ENCODE data around the gene ERFL.
A peak's percentile ranks its signal among the peaks of the same experiment; 100 is the strongest.
"Not testable (repeated sequence)": the region's sequence is repeated elsewhere in the genome, so short reads cannot be mapped to it uniquely, and the experiment has no call there.

ERFL gene

GRCh38 chr19:41941410-41942202 lies 13.4 kb upstream of the ERFL start:
- DNase-seq: no peak

DNA sequence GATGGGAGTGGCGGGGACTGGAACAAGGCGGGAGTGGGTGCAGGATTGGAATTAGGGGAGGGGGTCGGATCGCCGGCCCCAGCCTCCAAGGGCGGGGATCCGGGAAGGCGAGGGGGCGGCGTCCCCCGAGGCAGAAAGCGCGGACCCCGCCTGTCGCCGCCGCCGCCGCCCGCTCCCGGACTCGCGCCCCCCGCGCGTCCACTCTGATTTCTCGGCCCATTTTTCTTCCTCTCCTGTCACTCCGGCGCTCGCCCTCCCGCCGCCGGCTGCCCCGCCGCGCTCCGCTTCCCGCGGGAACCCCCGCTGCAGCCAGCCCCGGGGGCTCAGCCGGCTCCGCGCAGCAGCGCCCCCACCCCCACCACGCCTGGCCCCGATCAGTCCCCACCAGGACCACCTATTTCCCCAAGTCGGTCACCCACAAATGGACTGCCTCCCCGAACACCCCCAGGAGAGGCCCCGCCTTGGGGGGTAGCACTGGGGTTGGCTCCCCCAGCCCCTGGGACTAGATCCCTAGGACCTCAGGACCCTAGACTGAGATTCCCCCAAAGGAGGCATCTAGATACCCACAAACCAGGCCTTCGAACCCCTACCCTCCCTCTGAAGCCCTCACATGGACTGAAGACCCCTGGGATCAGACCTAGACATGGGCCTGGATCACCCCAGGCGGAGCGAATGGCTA lies 12.6 kb upstream of the ERFL start:
- no peak for DNase-seq

DNA sequence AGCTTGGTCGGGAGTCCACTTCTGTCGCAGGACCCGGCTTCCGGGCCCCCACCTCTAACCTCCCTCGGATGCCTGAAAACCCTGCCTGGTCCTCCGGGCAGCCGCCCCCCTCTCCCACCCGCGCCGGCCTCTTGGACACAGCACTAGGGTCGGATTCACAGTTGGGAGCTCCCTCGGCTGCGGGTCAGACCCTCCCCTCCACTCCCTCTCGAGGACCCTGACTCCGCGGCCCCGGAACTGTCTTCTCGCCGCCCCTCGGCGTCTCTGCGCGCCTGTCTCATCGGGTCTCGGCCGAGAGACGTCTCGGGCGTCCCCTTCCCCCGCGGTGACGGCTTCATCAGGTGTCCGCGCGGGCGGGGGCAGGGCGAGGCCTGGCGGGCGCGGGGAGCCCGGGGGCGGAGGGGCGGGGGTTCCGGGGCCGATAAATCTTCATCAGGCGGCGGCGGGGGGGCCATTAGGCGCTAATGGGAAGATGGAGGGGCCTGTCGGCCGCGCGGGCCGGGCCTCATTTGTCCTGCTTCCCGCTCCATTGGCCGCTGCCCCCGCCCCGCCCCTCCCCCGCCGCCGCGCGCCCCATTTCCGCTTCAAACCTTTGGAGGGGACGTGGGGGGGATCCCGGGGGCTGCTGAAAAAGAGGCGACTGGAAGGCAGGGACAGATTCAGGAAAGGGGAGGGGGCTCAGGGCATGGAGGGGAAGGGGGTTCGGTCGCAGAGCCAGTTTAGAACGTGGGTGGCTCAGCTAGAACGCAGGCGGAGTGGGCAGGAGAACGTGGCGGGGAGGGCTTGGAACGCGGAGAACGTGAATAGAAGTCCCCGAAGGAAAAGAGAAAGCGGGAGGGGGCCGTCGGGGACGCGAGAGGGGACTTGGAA lies 11.8 kb upstream of the ERFL start:
- no peak for DNase-seq

DNA sequence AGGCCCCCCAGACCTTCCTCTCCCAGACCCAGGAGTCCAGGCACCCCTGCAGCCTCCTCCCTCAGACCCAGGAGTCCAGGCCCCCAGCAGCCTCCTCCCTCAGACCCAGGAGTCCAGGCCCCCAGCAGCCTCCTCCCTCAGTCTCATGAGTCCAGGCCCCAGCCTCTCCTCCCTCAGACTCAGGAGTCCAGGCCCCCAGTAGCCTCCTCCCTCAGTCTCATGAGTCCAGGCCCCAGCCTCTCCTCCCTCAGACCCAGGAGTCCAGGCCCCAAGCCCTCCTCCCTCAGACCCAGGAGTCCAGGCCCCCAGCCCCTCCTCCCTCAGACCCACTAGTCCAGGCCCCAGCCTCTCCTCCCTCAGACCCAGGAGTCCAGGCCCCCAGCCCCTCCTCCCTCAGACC lies 11.0 kb upstream of the ERFL start:
- DNase-seq: not testable (repeated sequence)

DNA sequence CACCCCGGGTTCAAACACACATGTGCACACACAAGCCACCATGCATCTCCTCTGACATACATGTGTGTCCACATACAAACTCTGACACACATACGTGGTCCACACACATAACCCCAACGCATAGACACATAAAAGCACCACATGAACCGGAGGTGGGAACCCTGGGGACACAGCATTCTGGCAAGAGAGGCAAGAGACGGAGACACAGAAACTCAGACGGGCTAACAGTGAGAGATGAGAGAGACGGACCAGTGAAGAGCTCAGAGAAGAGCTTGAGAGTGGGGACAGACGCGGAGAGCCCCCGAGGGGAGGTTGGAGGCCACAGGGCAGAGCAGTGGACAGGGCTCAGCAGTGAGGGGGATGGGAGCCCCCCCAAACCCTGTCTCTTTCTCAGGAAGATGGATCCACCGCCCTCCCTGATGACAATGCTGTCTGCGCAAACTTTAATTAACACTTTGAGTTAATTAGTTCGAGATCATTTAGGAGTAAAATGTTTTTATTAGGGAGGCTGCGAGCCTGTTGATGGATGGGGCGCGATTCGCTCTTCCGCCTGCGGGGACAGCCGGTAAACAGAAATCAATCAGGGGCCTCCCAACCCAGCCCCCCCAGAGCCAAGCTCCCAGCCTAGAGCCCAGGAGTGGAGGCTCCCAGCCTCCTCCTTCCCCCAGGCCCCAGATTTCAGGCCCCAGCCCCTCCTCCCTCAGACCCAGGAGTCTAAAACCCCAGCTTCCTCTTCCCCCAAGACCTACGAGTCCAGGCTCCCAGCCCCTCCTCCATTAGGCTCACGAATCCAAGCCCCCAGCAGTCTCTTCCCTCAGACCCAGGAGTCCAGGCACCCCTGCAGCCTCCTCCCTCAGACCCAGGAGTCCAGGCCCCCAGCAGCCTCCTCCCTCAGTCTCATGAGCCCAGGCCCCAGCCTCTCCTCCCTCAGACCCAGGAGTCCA lies 9.5 kb upstream of the ERFL start:
- no peak for DNase-seq

DNA sequence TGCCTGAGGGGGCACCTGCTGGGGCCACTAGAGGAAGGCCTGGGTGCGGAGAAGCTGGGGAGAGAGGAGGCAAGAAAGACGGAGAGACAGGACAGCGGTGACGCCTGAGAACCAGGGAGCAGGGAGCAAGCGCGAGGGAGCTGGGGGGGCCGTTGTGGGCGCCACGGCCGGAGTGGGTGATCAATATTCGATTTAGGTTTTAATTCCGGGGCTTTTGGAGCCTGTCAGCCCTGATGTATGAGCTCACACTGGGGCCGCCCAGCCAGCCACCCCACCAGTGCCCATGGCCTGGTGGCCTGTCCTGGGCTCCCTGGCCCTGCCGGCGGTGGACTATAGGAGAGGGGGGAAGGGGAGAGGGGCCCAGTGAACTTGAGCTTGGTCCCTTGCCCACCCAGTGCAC lies 8.7 kb upstream of the ERFL start:
- DNase-seq: no peak

GRCh38 chr19:41936416-41936850 lies 8.2 kb upstream of the ERFL start:
- DNase-seq: no peak

GRCh38 chr19:41935760-41936415 lies 7.6 kb upstream of the ERFL start:
- DNase-seq: no peak

- peak; percentile 88 for DNase-seq
These were observed 6.7 kb upstream of the ERFL start for GRCh38 chr19:41934849-41935374.

- DNase-seq: no peak
These were observed 5.6 kb upstream of the ERFL start for GRCh38 chr19:41933693-41934426.

- DNase-seq: no peak
These were observed 4.6 kb upstream of the ERFL start for GRCh38 chr19:41932720-41933332.

DNA sequence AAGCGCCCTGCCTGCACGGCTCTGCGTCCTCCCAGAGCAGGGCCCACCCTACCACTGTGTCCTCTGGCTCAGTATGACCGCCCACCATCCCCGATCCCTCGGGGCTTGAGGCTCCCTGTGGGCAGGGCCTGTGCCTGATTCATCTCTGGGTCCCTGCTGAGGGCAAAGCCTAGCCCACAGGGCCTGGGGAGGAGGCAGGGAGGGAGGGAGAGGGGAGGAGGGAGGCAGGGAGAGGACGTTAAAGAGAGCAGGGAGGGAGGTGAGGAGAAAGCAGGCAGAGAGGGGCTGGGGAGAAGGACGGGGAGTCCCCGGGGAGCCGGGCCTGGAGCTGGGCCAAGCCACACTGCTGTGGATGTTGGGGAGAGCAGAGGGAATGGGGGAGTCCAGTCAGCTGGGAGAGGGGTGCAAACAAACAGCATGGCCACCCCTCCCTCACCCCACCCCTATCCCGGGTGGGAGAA lies 4.0 kb upstream of the ERFL start:
- no peak for DNase-seq

DNA sequence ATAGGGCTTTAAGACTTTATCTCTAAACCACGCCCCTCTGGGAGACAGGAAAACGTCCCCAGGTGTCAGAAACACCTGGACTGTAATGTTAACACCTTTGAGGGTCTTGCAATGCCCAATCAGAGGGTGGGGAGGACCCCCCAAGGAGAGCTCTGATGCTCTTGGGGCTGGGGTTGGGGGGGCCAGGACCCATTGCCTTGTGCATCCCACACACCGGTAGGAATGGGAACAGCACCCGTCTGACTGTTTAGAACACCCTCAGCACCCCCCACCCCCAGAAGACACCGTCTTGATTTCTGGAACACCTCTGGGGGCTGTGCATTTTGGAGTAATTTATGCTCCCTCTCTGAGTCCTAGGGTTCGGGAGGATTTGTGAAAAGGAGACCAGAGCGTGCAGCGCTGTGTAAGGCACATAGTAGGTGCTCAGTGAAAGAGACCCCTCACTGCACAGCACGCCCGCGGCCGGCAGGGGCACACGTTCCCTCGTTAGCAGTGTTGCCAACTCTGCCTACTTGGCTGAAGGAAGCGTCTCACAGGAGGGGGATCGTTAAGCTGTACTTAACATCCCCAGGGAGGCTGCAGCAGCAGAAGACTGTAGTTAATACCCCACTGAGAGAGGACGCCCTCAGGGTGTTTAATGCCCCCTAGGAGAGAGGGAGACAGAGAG lies 2.8 kb upstream of the ERFL start:
- no peak for DNase-seq

DNA sequence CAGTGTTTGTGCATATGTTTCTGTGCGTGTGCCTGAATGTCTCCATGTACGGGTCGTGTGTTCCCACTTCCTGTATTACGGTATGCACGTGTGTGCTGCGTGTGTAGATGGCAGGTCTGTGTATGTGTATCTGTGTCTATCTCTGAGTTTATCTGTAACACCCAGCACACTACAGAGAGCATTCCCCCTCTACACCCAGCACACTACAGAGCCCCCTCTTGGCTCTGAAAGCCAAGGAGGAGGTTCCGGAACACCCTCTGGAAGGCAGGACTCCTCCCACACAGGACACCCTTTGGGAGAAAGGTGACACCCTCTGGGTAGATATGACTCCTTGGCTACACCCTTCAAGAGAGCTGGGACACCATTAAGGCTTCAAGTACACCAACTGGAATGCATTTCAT lies 2.1 kb upstream of the ERFL start:
- DNase-seq: no peak

DNA sequence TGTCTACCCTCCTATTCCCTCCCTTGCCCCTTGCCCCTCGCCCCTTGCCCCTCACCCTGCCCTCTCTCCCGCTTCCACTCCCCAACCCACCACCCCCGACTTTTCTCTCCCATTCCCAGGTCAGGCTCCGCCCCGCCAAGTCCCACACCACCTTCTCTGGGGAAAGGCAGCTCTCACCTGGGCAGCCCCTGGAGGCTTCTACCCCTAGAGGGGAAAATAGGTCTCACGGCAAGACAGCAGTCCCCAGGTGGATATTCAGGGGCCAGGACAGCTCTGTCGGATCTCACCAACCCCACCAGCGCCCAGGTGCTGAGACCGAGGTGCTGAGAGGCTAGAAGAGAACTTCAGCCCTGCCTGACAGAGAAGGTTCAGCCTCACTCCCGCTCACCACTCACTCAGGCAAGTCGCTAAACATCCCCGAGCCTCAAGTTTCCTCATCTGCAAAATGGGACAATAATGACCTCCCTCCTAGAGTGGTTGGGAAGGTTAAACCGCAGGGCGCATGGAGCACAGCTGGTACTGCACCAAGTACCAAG lies 1.4 kb upstream of the ERFL start:
- no peak for DNase-seq

DNA sequence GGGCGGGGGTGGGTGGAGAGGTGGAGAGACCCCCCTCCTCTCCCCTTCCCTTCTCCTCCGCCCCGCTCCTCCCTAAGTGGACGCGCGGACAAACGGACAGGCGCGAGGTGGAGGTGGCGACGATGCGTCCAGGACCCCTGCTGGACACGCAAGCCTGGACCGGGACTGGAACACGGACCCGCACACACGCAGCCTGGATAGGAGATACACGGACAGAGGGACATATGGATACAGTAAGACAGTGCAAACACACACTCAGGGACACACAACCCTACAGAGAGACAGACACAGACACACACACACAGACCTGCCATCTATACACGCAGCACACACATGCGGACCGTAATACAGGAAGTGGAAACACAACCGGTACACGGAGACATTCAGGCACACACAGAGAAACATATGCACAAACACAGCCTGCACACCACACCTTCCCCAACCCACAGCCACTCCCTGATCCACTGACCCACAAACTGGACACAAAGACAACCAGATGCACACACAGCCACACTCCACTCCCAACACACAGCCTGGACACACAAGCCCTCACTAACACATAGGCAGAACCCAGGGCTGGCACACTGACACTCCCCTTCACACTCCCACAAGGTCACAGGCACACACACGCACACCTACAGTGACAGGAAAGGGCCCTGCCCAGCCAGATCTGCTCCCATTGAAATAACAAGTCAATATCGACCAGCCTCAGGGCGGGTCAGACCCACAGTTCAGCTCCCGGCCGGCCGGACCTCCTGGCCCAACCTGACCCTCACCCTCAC lies 696 bp upstream of the ERFL start:
- no peak for DNase-seq

DNA sequence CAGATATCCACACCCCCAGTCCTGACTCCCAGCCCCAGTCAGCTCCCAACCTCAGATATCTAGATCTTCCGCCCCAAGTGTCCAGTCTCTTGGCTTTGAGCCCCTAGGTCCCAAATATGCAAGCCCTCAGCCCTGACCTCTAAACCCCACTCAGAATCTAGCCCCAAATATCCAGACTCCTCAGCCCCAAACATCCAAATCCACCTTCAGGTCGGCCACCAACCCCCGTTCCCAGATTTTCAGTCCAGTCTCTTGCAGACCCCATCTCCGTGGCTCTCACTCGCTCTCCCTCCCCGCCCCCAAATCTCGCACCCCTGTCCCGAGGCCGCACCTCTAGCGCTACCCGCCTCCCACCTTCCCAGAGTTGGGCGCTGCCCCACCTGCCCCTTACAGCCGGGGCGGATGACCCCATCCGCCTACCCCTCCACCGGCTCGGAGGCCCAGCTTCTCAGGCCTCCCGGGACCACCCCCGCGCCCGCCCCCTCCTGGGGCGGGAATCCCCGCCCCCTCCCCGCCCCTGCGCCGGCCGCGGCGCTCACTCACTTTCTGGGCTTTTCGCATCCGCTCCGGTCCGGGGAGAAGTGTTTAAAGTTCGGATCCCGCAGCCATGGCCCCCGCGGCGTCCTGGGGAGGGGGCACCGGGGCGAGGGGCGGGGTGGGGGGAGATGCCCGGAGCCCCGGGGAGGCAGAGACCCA lies 604 bp downstream of the ERFL start:
- no peak for DNase-seq
